ENCODE measurements around the gene CABLES1. TPM values are rescaled to one million over a fixed set of nuclear protein-coding genes. Genes with fewer than 3 reads are reported as not detected.

CABLES1 gene
- total RNA-seq, 2 donors from 2014 or later = 9.9 to 16.7 TPM

- no peak overlapping the region for H3K4me3 ChIP-seq (ENCODE audit: low read length)
- peaks cover 4% of the 10 kb centered on the region for H3K4me1 ChIP-seq (ENCODE audit: control insufficient read depth, insufficient read depth, low read length)
- H3K27ac ChIP-seq (ENCODE audit: low read depth, low read length) = no peak overlapping the region
- H3K9me3 Mint-ChIP-seq = no peaks in the 10 kb centered on the region
- no peak overlapping the region for H3K27ac Mint-ChIP-seq
- H3K9me3 ChIP-seq (ENCODE audit: control insufficient read depth, low read length) = peaks cover 8% of the 10 kb centered on the region
- H3K4me1 Mint-ChIP-seq = peaks cover 8% of the 10 kb centered on the region
- no peak for DNase-seq
- no peaks in the 10 kb centered on the region for H3K36me3 ChIP-seq (ENCODE audit: control insufficient read depth, insufficient read depth, low read length)
- peaks cover 49% of the 10 kb centered on the region for H3K36me3 Mint-ChIP-seq (ENCODE audit: low read depth)
- H3K27me3 Mint-ChIP-seq (ENCODE audit: insufficient read depth) = no peaks in the 10 kb centered on the region
- no peak overlapping the region for H3K9ac ChIP-seq (ENCODE audit: extremely low read depth, low read length, poor library complexity, severe bottlenecking)
- no peak for TF ChIP-seq CTCF (conservative IDR thresholded peaks at IDR 0.05)
- no peak overlapping the region for H3K4me3 Mint-ChIP-seq
- no peaks in the 10 kb centered on the region for H3K27me3 ChIP-seq (ENCODE audit: control insufficient read depth, insufficient read depth, low read length, poor library complexity, severe bottlenecking)
- 100% methylated on average over 1 of the region's 2 CpGs; no CpG with 5 or more reads in 1 of the 2 experiments for WGBS, 2 experiments (ENCODE audit: insufficient coverage in 1 of 2, insufficient read length in 1 of 2)
Observed at GRCh38 chr18:23193742-23194141, 58.5 kb downstream of the CABLES1 start.

- no peak overlapping the region for H3K4me3 Mint-ChIP-seq
- peak overlapping the region; percentile 44 for H3K27ac Mint-ChIP-seq
- H3K9me3 Mint-ChIP-seq = no peaks in the 10 kb centered on the region
- no peak for DNase-seq
- H3K4me3 ChIP-seq (ENCODE audit: low read length) = no peak overlapping the region
- H3K4me1 Mint-ChIP-seq = peaks cover 8% of the 10 kb centered on the region
- no peak overlapping the region for H3K9ac ChIP-seq (ENCODE audit: extremely low read depth, low read length, poor library complexity, severe bottlenecking)
- no peaks in the 10 kb centered on the region for H3K36me3 ChIP-seq (ENCODE audit: control insufficient read depth, insufficient read depth, low read length)
- H3K27ac ChIP-seq (ENCODE audit: low read depth, low read length) = no peak overlapping the region
- H3K27me3 ChIP-seq (ENCODE audit: control insufficient read depth, insufficient read depth, low read length, poor library complexity, severe bottlenecking) = no peaks in the 10 kb centered on the region
- H3K27me3 Mint-ChIP-seq (ENCODE audit: insufficient read depth) = no peaks in the 10 kb centered on the region
- peaks cover 54% of the 10 kb centered on the region for H3K36me3 Mint-ChIP-seq (ENCODE audit: low read depth)
- no peak for TF ChIP-seq CTCF (conservative IDR thresholded peaks at IDR 0.05)
- H3K4me1 ChIP-seq (ENCODE audit: control insufficient read depth, insufficient read depth, low read length) = peaks cover 4% of the 10 kb centered on the region
- WGBS, 2 experiments (ENCODE audit: insufficient coverage in 1 of 2, insufficient read length in 1 of 2) = 79 to 84% methylated on average over 10 to 14 of the region's 14 CpGs
- peaks cover 13% of the 10 kb centered on the region for H3K9me3 ChIP-seq (ENCODE audit: control insufficient read depth, low read length)
Observed at GRCh38 chr18:23194155-23194996, 59.1 kb downstream of the CABLES1 start.

GRCh38 chr18:23194997-23195957 lies 60.0 kb downstream of the CABLES1 start:
- Histone ChIP-seq H3K27ac (ENCODE audit: low read depth, low read length) (no peak overlapping the region), H3K36me3 (ENCODE audit: control insufficient read depth, insufficient read depth, low read length) (no peaks in the 10 kb centered on the region), H3K9ac (ENCODE audit: extremely low read depth, low read length, poor library complexity, severe bottlenecking) (no peak overlapping the region), H3K4me3 (ENCODE audit: low read length) (no peak overlapping the region), H3K27me3 (ENCODE audit: control insufficient read depth, insufficient read depth, low read length, poor library complexity, severe bottlenecking) (no peaks in the 10 kb centered on the region), H3K9me3 (ENCODE audit: control insufficient read depth, low read length) (peaks cover 16% of the 10 kb centered on the region), H3K4me1 (ENCODE audit: control insufficient read depth, insufficient read depth, low read length) (peaks cover 4% of the 10 kb centered on the region)
- no peaks in the 10 kb centered on the region for H3K9me3 Mint-ChIP-seq
- peaks cover 8% of the 10 kb centered on the region for H3K4me1 Mint-ChIP-seq
- 94 to 96% methylated on average over 4 to 9 of the region's 9 CpGs for WGBS, 2 experiments (ENCODE audit: insufficient coverage in 1 of 2, insufficient read length in 1 of 2)
- peak overlapping the region; percentile 44 for H3K27ac Mint-ChIP-seq
- no peak for TF ChIP-seq CTCF (conservative IDR thresholded peaks at IDR 0.05)
- H3K27me3 Mint-ChIP-seq (ENCODE audit: insufficient read depth) = no peaks in the 10 kb centered on the region
- DNase-seq = no peak
- peaks cover 57% of the 10 kb centered on the region for H3K36me3 Mint-ChIP-seq (ENCODE audit: low read depth)
- no peak overlapping the region for H3K4me3 Mint-ChIP-seq
